Dedifferentiated amniotic fluid mesenchymal stem cell (primary cell): ENCODE results near the gene CLDN3.
"Not testable (repeated sequence)": the region's sequence is repeated elsewhere in the genome, so short reads cannot be mapped to it uniquely, and the experiment has no call there.

Experiments used
- DNase-seq: peaks from one replicate; pipeline ENCODE4 v3.0.0-alpha.2; 2016; ENCODE audit errors: extremely low spot score

Gene CLDN3

GRCh38 chr7:73737491-73738219 lies 32.4 kb downstream of the CLDN3 start:
- DNase-seq, result no peak

- DNase-seq, result no peak
Measured at GRCh38 chr7:73736885-73737284, 33.2 kb downstream of the CLDN3 start.

- DNase-seq, result no peak
Measured at GRCh38 chr7:73735528-73735905, 34.6 kb downstream of the CLDN3 start.

GRCh38 chr7:73734619-73735527 lies 35.2 kb downstream of the CLDN3 start:
- DNase-seq, result peak; percentile 79

- DNase-seq, result no peak
Measured at GRCh38 chr7:73732397-73732796, 37.7 kb downstream of the CLDN3 start.

GRCh38 chr7:73730485-73730884 lies 39.6 kb downstream of the CLDN3 start:
- DNase-seq, result no peak

- DNase-seq, result no peak
Measured at GRCh38 chr7:73728551-73728950, 41.5 kb downstream of the CLDN3 start.

GRCh38 chr7:73727952-73728351 lies 42.1 kb downstream of the CLDN3 start:
- no peak for DNase-seq

- DNase-seq, result no peak
Measured at GRCh38 chr7:73726083-73726466, 44.0 kb downstream of the CLDN3 start.

- DNase-seq, result no peak
Measured at GRCh38 chr7:73723813-73724212, 46.3 kb downstream of the CLDN3 start.

GRCh38 chr7:73722785-73723184 lies 47.3 kb downstream of the CLDN3 start:
- no peak for DNase-seq

- not testable (repeated sequence) for DNase-seq
Measured at GRCh38 chr7:73722182-73722581, 47.9 kb downstream of the CLDN3 start.

GRCh38 chr7:73721377-73721817 lies 48.7 kb downstream of the CLDN3 start:
- no peak for DNase-seq

- DNase-seq, result not testable (repeated sequence)
Measured at GRCh38 chr7:73720443-73720842, 49.6 kb downstream of the CLDN3 start.

GRCh38 chr7:73719806-73720169 lies 50.3 kb downstream of the CLDN3 start:
- DNase-seq, result no peak
